K562 (cell line): ENCODE results near the gene PRKCB. TPM values are rescaled to one million over a fixed set of nuclear protein-coding genes. Genes with fewer than 3 reads are reported as not detected.
A peak's percentile ranks its signal among the peaks of the same experiment; 100 is the strongest.

Source experiments
- ATAC-seq: fragments of 200-7000 bp; cut with Tn5 transposase; 3 replicates; pipeline ENCODE4 v1.9.1; 2020; ENCODE audit warnings: moderate library complexity
- BruUV-seq: library from RNA; stranded (reverse); fragments of 400-500 nt; replicated peaks from 2 replicates; lab custom pipeline; 2021; lab: Mats Ljungman, UMichigan
- CTCF ChIA-PET: fragments of 300-600 bp; formaldehyde crosslinking; extraction: SDS; loops from one replicate; lab custom pipeline; 2021; ENCODE audit warnings: low intra/inter-chr PET ratio; lab: Yijun Ruan, JAX
- POLR2A ChIA-PET: fragments of 300-600, 350-650 bp; sonication (Branson Sonifier 250); formaldehyde crosslinking; extraction: SDS; loops from one replicate; lab custom pipeline; 2021; ENCODE audit warnings: antibody characterized with exemption, inconsistent platforms; lab: Yijun Ruan, JAX
- DNase-seq, 4 experiments: peaks; one replicate each; pipeline versions ENCODE4 v3.0.0 to v3.0.0-alpha.2; 2011 to 2018; ENCODE audit warnings: low spot score in 3 of 4, mixed read lengths in 3 of 4; ENCODE audit errors: extremely low read depth in 1 of 4
- FAIRE-seq: peaks from 2 replicates; lab custom pipeline; 2011; peaks lifted over from hg19 to GRCh38; lab: Jason Lieb, UNC
- H2AFZ ChIP-seq: 2 replicates; pipeline ENCODE4 v1.6.0; 2011; ENCODE audit warnings: low read depth, low read length, control low read depth, inconsistent platforms
- H3K27ac ChIP-seq: fragments of 200-600 bp; 3 replicates; pipeline ENCODE4 v1.8.0; 2011; ENCODE audit warnings: low read depth, mild to moderate bottlenecking, control low read depth, inconsistent platforms, low read length, moderate library complexity, mixed read lengths; ENCODE audit errors: extremely low read depth
- H3K27me3 ChIP-seq, 2 experiments: fragments of 300-600 bp in 1 of 2; 2 replicates in 1 of 2; 3 replicates in 1 of 2; pipeline versions ENCODE4 v1.6.0 to v1.8.0; 2011; ENCODE audit warnings: inconsistent platforms in 2 of 2, low read length in 2 of 2, mild to moderate bottlenecking in 1 of 2, mixed read lengths in 1 of 2, moderate library complexity in 1 of 2; ENCODE audit not compliant: control insufficient read depth in 2 of 2, insufficient read depth in 2 of 2
- H3K36me3 ChIP-seq: fragments of 300-600 bp; 3 replicates; pipeline ENCODE4 v1.8.0; 2011; ENCODE audit warnings: mild to moderate bottlenecking, low read length, inconsistent platforms; ENCODE audit not compliant: control insufficient read depth, insufficient read depth
- H3K4me1 ChIP-seq, 2 experiments: fragments of 200-600 bp in 1 of 2; replicated peaks in 1 of 2; 2 replicates in 1 of 2; 3 replicates in 1 of 2; pipeline versions ENCODE4 v1.5.1 to v1.8.0; 2011; ENCODE audit warnings: inconsistent platforms in 2 of 2, low read length in 2 of 2, mild to moderate bottlenecking in 1 of 2, mixed read lengths in 1 of 2, moderate library complexity in 1 of 2; ENCODE audit not compliant: control insufficient read depth in 2 of 2, insufficient read depth in 2 of 2
- H3K4me2 ChIP-seq: 2 replicates; pipeline ENCODE4 v1.6.1; 2011; ENCODE audit warnings: low read length, control low read depth, inconsistent platforms, mixed read lengths; ENCODE audit not compliant: insufficient read depth
- H3K4me3 ChIP-seq: fragments of 200-600 bp; sonication (generic), shearing (Covaris generic); 2 replicates; pipeline ENCODE4 v1.5.1; 2016; ENCODE audit warnings: control low read depth, inconsistent platforms
- H3K79me2 ChIP-seq: fragments of 200-600 bp; 3 replicates; pipeline ENCODE4 v1.8.0; 2011; ENCODE audit warnings: low read length, inconsistent platforms; ENCODE audit not compliant: control insufficient read depth, insufficient read depth
- H3K9ac ChIP-seq, 2 experiments: 2 replicates each; pipeline versions ENCODE4 v1.6.0 to v1.6.1; 2011; ENCODE audit warnings: low read depth in 2 of 2, low read length in 2 of 2, control low read depth in 1 of 2, inconsistent platforms in 1 of 2, mild to moderate bottlenecking in 1 of 2, mixed read lengths in 1 of 2; ENCODE audit not compliant: insufficient read depth in 1 of 2
- H3K9me1 ChIP-seq: one replicate; pipeline ENCODE4 v1.6.0; 2011; ENCODE audit warnings: inconsistent platforms, mild to moderate bottlenecking, low read length, moderate library complexity; ENCODE audit not compliant: control insufficient read depth, insufficient read depth
- H3K9me3 ChIP-seq: replicated peaks from 2 replicates; pipeline ENCODE4 v1.5.1; 2011; ENCODE audit warnings: low read depth, low read length, inconsistent platforms; ENCODE audit not compliant: control insufficient read depth, insufficient read depth
- H4K20me1 ChIP-seq: replicated peaks from 2 replicates; pipeline ENCODE4 v1.6.1; 2011; ENCODE audit warnings: low read length, inconsistent platforms, mixed read lengths; ENCODE audit not compliant: control insufficient read depth, insufficient read depth
- BACH1 ChIP-seq: fragments of 200-800 bp; sonication (Bioruptor generic); IDR thresholded peaks from 2 replicates; pipeline ENCODE4 v1.6.1; 2016; ENCODE audit warnings: missing genetic modification characterization, missing compliant biosample characterization
- CBX8 ChIP-seq: fragments of 200-600 bp; sonication (generic); IDR thresholded peaks from 2 replicates; pipeline ENCODE4 v1.6.1; 2012; ENCODE audit warnings: borderline replicate concordance, mixed run types, low read depth, mild to moderate bottlenecking, moderate library complexity, mixed read lengths, low read length, control low read depth, inconsistent platforms; ENCODE audit not compliant: poor library complexity, severe bottlenecking; ENCODE audit errors: extremely low read depth
- ETV5 ChIP-seq: sonication (generic); formaldehyde crosslinking; IDR thresholded peaks from 2 replicates; pipeline ENCODE4 v1.4.0; 2020; ENCODE audit warnings: low read depth, mild to moderate bottlenecking, missing genetic modification reagents
- HLTF ChIP-seq: fragments of 450-650 bp; IDR thresholded peaks from 2 replicates; pipeline ENCODE4 v1.6.1; 2016
- HMGXB4 ChIP-seq: sonication (generic); formaldehyde crosslinking; IDR thresholded peaks from 2 replicates; pipeline ENCODE4 v1.8.1; 2023; ENCODE audit warnings: mild to moderate bottlenecking, missing genetic modification reagents
- KAT8 ChIP-seq: fragments of 450-650 bp; IDR thresholded peaks from 2 replicates; pipeline ENCODE4 v1.6.1; 2016; ENCODE audit warnings: low read depth, mild to moderate bottlenecking
- NR2F6 ChIP-seq: fragments of 450-650 bp; formaldehyde crosslinking; IDR thresholded peaks from 2 replicates; pipeline ENCODE4 v1.4.0; 2020; ENCODE audit warnings: mild to moderate bottlenecking
- SMAD2 ChIP-seq: fragments of 150-350 bp; IDR thresholded peaks from 2 replicates; pipeline ENCODE4 v1.6.1; 2014; ENCODE audit warnings: low read depth, mild to moderate bottlenecking, low read length
- TEAD2 ChIP-seq: fragments of 450-650 bp; IDR thresholded peaks from 2 replicates; pipeline ENCODE4 v1.6.1; 2016; ENCODE audit warnings: missing genetic modification characterization, control low read depth, missing compliant biosample characterization
- THRAP3 ChIP-seq: fragments of 450-650 bp; IDR thresholded peaks from 2 replicates; pipeline ENCODE4 v1.6.1; 2016; ENCODE audit warnings: mild to moderate bottlenecking, inconsistent platforms, borderline replicate concordance
- ZKSCAN1 ChIP-seq: fragments of 150-350 bp; IDR thresholded peaks from 2 replicates; pipeline ENCODE4 v1.6.1; 2016; ENCODE audit warnings: low read depth, low read length
- ZNF311 ChIP-seq: fragments of 250-450 bp; sonication (Bioruptor Pico); IDR thresholded peaks from 2 replicates; pipeline ENCODE4 v1.4.0; 2020; ENCODE audit warnings: mild to moderate bottlenecking, moderate library complexity
- ZNF551 ChIP-seq: fragments of 250-450 bp; sonication (Bioruptor Pico); IDR thresholded peaks from 2 replicates; pipeline ENCODE4 v1.5.0; 2021; ENCODE audit warnings: mild to moderate bottlenecking, moderate library complexity
- ZNF592 ChIP-seq: fragments of 450-650 bp; IDR thresholded peaks from 2 replicates; pipeline ENCODE4 v1.6.1; 2017; ENCODE audit warnings: antibody characterized with exemption, mild to moderate bottlenecking
- ZNF644 ChIP-seq: fragments of 200-800 bp; sonication (Bioruptor generic); IDR thresholded peaks from 2 replicates; pipeline ENCODE4 v1.6.1; 2016; ENCODE audit warnings: low read depth, missing genetic modification characterization, missing compliant biosample characterization
- ZSCAN29 ChIP-seq: fragments of 450-650 bp; IDR thresholded peaks from 2 replicates; pipeline ENCODE4 v1.6.1; 2017
- WGBS: fragments of 100-300 bp; shearing (Covaris generic); methylation state at CpG from one replicate; pipeline ENCODE4 v1.1.6; 2016; ENCODE audit warnings: low coverage, mixed read lengths; ENCODE audit not compliant: insufficient coverage; ENCODE audit errors: missing lambda C conversion rate; 5-methylcytosine and 5-hydroxymethylcytosine counted together
- in situ Hi-C: fragments of 300-500 bp; cut with MboI; formaldehyde crosslinking; loops from 4 replicates; pipeline ENCODE4 v1.15.0; 2018; ENCODE audit warnings: inconsistent platforms, mixed read lengths
- intact Hi-C: fragments of 100-400 bp; cut with micrococcal nuclease; formaldehyde crosslinking; loops from 2 replicates; pipeline ENCODE4 v1.14.2; 2022
- polyA plus RNA-seq, 8 experiments: library from polyadenylated mRNA; depleted of rRNA in 4 of 8; stranded (reverse) in 5 of 8; unstranded in 3 of 8; fragments of >200 nt; fragmentation: Nextera tagmentation in 2 of 8; fragmentation: Illumina TruSeq in 1 of 8; extraction: Ambion mirVana in 2 of 8; extraction: Trizol in 1 of 8; gene quantifications; 2 replicates each; pipeline versions ENCODE4 v1.2.1 to v1.2.3, GENCODE V29; 2011 to 2014; ENCODE audit warnings: inconsistent platforms in 1 of 8, missing spikeins in 1 of 8
- total RNA-seq, 7 experiments: library from RNA; depleted of rRNA in 6 of 7; stranded (reverse); fragments of >200 nt in 6 of 7; fragmentation: Illumina TruSeq in 2 of 7; extraction: Trizol in 2 of 7; gene quantifications; 2 replicates each; pipeline versions ENCODE4 v1.2.1 to v1.2.3, GENCODE V29; 2011 to 2021; ENCODE audit warnings: low replicate concordance in 1 of 7

Gene PRKCB
- total and polyA plus RNA-seq, 9 of the 15 experiments (the other 6 are each of a cell fraction or from before 2014, with no cell fraction given): 49.9 to 276 (median 148) TPM

- in situ Hi-C loops: loop anchor here (5.0 kb wide), 1 partner anchor 208 kb away; no protein-coding TSS in a partner anchor
Observed at GRCh38 chr16:24009955-24010354, 174.2 kb downstream of the PRKCB start.

More at GRCh38 chr16:24009955-24010354, 174.2 kb downstream of the PRKCB start:
- CTCF ChIA-PET: interaction anchor here (0.6 to 3.1 kb wide), 7 partner anchors 133 to 275 kb away, joined by 3 to 36 read pairs (median 9); partner anchors contain the start of gene PRKCB
- WGBS: 94% methylated on average over 3 of the region's 3 CpGs
- Histone ChIP-seq H3K27me3 (no peaks in the 10 kb centered on the region), H3K4me3 (no peak overlapping the region), H3K9me3 (no peaks in the 10 kb centered on the region), H3K9ac (peak overlapping the region in 1 of 2 experiments; percentile 72; a peak in 1 of 4 replicates), H3K79me2 (peaks cover 37% of the 10 kb centered on the region), H3K4me2 (no peak overlapping the region), H3K4me1 (peaks cover 4 to 14% of the 10 kb centered on the region in 2 experiments; a peak in 3 of 5 replicates), H2AFZ (no peak overlapping the region), H3K36me3 (peaks cover 91% of the 10 kb centered on the region), H3K9me1 (no peaks in the 10 kb centered on the region), H3K27ac (no peak overlapping the region), H4K20me1 (no peaks in the 10 kb centered on the region)
- POLR2A ChIA-PET: interaction anchor here (0.6 to 1.3 kb wide), 5 partner anchors 8 to 333 kb away, joined by 3 to 6 read pairs (median 4); partner anchors contain the start of gene PRKCB
- TF ChIP-seq ZNF551 (CRISPR knock-in tag) (no peak), ZNF644 (no peak), ZSCAN29 (no peak), HLTF (no peak), TEAD2 (tag) (no peak), KAT8 (no peak), CBX8 (no peak), SMAD2 (no peak), NR2F6 (CRISPR knock-in tag) (no peak), ZNF592 (no peak), ZNF311 (CRISPR knock-in tag) (no peak), BACH1 (tag) (no peak), HMGXB4 (no peak), ETV5 (CRISPR knock-in tag) (no peak), ZKSCAN1 (no peak), THRAP3 (no peak)
- ATAC-seq (0 out of 3 replicates have a peak, but pooled peaks have one; percentile 20), FAIRE-seq (peak; percentile 40), DNase-seq (no peak)
- no TSS peak for BruUV-seq
- intact Hi-C loops: loop anchor here (1.0 to 10.0 kb wide), 4 partner anchors 108 to 275 kb away; no protein-coding TSS in a partner anchor
